ENCODE measurements around the gene KLF14.

DNA sequence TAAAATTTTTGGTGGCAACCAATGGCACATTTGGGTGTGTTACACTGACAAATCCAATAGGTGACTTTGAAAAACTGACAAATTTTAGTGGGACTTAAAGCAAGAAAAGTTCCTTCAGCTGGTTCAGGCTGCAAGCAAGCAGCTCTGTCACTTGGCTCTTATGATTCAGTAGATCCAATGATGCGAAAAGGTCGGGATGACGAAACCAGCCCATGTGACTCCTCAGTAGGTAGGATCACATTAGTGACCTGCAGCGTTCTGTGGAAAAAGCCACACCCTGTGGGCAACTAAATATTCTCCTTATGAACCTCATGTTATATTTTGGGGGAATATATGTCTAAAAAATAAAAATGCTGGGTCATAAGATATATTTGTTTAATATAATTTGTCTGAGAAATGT lies 34.3 kb downstream of the KLF14 start:
- TF ChIP-seq CTCF (conservative IDR thresholded peaks at IDR 0.05; ENCODE audit: low read depth, low read length) (no peak), EZH2 (IDR thresholded peaks at IDR 0.05; ENCODE audit: borderline replicate concordance, low read depth, low read length, poor library complexity, severe bottlenecking) (no peak)
